A673 (cell line): ENCODE data around the gene TSHZ2.

ENCODE experiments used
- CTCF ChIP-seq: fragments of 300-800, 200-600 bp; sonication (generic); conservative IDR thresholded peaks from 2 replicates; pipeline ENCODE4 v1.5.1; 2017; ENCODE audit warnings: low read depth, mild to moderate bottlenecking, antibody characterized with exemption, low read length, moderate library complexity, mixed read lengths
- EZH2 ChIP-seq: fragments of 200-600 bp; sonication (generic); IDR thresholded peaks from 2 replicates; pipeline ENCODE4 v1.6.1; 2017; ENCODE audit warnings: borderline replicate concordance, low read depth, mild to moderate bottlenecking, mixed read lengths, antibody characterized with exemption, low read length; ENCODE audit not compliant: poor library complexity, severe bottlenecking

- no peak for TF ChIP-seq CTCF
- TF ChIP-seq EZH2: no peak
Observed at GRCh38 chr20:53283011-53283410, 310.9 kb downstream of the TSHZ2 start.
